HG03442 (cell line): ENCODE measurements around the gene NLGN1.

ENCODE experiments used
- ATAC-seq: cut with Tn5 transposase; IDR thresholded peaks from one replicate; pipeline ENCODE4 v1.9.1; 2021; ENCODE audit warnings: mild to moderate bottlenecking, moderate library complexity; ENCODE audit not compliant: unreplicated experiment

Gene NLGN1

GRCh38 chr3:173750591-173750990, 353.0 kb downstream of the NLGN1 start:
- ATAC-seq: no peak

DNA sequence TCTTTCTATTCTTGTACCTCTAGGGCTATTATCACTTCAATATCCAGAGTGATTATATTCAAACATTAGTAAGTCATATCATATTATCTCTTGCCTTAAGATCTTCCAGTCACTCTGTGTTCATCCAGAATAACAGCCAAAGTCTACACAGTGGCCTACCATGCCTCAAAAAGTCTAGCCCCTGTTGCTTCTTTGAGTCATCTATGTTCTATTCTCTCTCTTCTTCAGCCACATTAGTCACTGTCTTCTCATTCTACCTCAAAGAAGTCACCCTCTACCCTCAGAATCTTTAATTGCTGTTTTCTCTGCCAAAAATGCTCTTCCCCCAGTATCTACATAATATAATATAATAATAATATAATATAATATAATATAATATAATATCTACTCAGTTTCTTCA, 356.0 kb downstream of the NLGN1 start:
- ATAC-seq: no peak

GRCh38 chr3:173755161-173755560, 357.6 kb downstream of the NLGN1 start:
- ATAC-seq: no peak

- ATAC-seq: no peak
Measured at GRCh38 chr3:173761161-173761560, 363.6 kb downstream of the NLGN1 start.

DNA sequence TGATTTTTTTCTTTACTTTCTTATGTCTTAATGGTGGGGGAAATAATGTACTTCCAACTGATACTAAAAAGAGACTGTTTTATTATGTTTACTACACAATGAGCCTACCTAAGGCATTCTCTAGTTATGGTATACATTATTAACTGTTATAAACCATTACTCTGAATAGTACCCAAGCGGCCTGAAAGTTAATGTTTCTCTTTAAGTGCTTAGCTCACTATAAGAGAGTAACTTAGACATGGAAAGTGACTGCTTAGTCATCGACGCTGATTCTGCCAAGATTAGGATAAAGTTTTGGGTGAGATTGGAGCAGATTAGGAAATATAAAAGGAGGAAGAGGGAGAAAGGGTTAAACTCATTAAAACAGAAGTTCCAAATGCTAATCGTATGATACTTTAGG, 365.0 kb downstream of the NLGN1 start:
- ATAC-seq: no peak

DNA sequence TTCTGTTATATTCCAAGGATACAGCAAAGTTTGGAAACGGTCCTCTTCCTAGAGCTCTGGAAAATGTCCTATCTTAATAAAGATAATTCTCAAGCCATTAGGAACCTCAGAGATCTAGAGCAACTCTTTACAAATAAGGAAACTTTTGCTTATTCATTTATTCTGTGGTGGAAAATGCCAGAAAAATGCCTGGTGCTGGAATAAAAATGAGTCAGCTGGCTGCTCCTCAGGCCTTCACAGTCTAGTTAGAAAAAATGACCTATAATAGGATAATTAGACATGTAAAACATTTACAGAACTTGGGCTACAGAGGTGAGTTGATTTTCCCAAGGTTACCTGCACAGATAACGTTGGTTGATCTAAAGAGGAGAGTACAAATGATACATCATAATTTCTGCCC, 372.5 kb downstream of the NLGN1 start:
- no peak for ATAC-seq

- no peak for ATAC-seq
Measured at GRCh38 chr3:173770796-173771573, 373.4 kb downstream of the NLGN1 start.

GRCh38 chr3:173773800-173774199, 376.3 kb downstream of the NLGN1 start:
- ATAC-seq: no peak

DNA sequence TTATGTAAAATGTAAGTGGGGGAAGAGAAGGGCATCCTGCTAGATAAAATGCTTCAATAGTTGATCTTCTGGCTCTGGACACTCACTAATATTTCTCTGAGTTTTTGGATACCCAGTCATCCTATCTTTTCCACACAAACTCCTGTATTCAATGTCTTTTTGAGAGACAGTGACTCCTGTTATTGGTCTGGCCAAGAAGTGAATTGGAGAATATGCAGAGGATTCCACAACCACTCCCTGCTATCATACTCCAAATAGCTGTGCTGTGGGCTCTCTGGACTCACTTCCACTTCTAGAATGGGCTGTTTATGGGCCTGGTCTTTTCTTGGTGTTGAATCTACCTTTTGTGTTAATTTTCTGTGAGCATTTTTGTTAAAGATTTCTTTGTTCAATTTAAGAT, 376.8 kb downstream of the NLGN1 start:
- ATAC-seq: no peak

DNA sequence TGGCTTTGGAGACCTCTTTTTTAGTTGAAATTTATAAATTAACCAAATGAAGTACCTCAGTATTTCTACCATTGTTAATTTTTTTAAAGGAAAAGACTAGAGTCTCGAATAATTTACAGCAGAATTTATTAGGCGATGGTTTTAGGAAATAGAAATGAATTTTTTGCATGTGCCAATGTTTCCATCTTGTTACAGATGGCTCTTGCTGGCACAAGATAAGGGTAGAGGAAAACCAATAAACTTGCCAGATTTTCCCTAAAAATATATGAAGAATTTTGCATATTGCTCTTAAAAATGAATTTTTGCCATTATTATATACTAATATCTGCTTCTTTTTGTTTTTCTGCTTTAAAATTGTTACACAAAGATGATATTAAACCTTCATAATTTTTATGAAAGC, 380.7 kb downstream of the NLGN1 start:
- no peak for ATAC-seq

- no peak for ATAC-seq
Measured at GRCh38 chr3:173780067-173780466, 382.5 kb downstream of the NLGN1 start.

DNA sequence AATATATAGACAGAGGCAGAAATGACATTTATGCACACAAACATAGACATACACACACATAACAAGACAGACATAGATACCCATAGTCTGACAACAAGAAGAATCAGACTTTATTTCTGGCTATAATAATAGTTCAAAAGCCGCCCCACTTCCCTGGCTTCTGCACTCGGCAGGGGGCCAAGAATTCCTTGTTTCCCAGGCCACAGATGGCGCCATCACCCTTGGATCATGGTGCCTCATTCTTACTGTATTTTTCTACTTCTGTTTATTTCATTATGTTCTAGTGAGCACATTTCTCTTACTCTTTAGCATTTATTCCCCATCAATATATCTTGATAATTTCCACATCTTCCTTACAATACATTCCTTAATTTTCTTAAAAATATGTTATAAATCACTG, 387.5 kb downstream of the NLGN1 start:
- no peak for ATAC-seq

- no peak for ATAC-seq
Measured at GRCh38 chr3:173789530-173790162, 392.1 kb downstream of the NLGN1 start.

GRCh38 chr3:173793963-173794362, 396.4 kb downstream of the NLGN1 start:
- ATAC-seq: no peak

- ATAC-seq: no peak
Measured at GRCh38 chr3:173796405-173796804, 398.9 kb downstream of the NLGN1 start.

DNA sequence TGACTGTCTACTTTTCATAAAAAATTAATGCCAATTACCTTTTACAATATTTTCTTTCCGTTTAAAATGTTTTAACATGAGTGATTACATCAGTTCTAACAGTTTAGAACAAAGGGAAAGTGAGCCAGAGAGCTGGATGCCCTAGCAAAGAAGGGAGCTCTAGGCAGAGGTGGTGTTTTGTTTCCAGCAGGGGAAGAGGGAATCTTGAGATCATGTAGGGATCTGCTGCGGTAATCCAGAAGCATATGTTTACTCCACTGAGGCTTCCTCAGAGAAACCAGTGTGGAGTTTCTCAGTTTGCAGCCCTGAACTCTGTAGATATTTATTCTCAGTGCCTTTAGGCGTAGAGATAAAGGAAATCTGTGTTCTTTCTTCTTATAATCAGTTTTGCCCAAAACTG, 399.3 kb downstream of the NLGN1 start:
- no peak for ATAC-seq

GRCh38 chr3:173799060-173799816, 401.7 kb downstream of the NLGN1 start:
- no peak for ATAC-seq

- no peak for ATAC-seq
Measured at GRCh38 chr3:173800154-173800553, 402.6 kb downstream of the NLGN1 start.

GRCh38 chr3:173814809-173815208, 417.3 kb downstream of the NLGN1 start:
- ATAC-seq: no peak

DNA sequence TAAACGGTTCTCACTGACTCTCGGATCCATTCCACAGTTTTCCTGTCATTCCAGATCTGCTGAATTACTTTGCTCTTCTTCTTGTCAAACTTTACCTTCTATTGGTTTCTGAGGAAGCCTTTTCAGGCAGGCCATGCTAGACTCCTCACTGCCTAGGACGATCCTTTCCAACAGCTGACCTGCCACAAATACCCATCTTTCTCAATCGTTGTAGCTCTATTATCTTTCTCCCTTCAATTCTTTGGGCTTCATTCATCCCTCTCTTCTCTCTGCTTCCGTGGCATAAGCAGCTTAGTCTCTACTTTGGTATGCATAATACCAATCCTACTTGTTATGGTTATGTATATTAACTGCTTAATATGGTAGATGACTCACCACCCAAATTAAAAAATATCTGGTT, 421.8 kb downstream of the NLGN1 start:
- no peak for ATAC-seq

- no peak for ATAC-seq
Measured at GRCh38 chr3:173823911-173824460, 426.4 kb downstream of the NLGN1 start.

DNA sequence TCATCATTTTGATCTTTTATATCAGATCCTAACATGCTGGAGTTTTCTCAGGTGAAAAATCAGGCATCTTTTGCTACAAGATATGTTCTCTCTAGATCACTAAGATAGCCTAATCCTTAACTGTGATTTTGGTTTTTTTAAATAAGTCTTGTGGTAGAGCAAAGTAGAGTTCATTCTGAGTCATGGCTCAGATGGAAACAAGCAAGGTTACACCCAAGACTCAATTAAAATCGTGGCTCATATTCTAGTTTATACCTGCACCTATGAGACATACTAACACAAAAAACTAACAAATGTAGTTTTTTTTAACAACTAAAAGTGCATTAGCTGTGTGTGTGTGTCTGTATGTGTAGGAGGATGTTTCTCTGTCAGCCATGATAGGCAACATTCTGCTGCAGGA, 428.2 kb downstream of the NLGN1 start:
- ATAC-seq: no peak
